ENCODE measurements around the gene CNTN2.

- TF ChIP-seq CTCF (IDR thresholded peaks at IDR 0.05) (no peak), POLR2AphosphoS5 (IDR thresholded peaks at IDR 0.05; ENCODE audit: low read depth, low read length) (no peak)
Observed at GRCh38 chr1:205058853-205059252, 15.8 kb downstream of the CNTN2 start.

Data from Panc1 (cell line).